HG03135 (cell line): ENCODE results near the gene NDST3.
A peak's percentile ranks its signal among the peaks of the same experiment; 100 is the strongest.

Experiments
- ATAC-seq: cut with Tn5 transposase; IDR thresholded peaks from one replicate; pipeline ENCODE4 v1.9.1; 2021; ENCODE audit warnings: mild to moderate bottlenecking, moderate library complexity; ENCODE audit not compliant: unreplicated experiment

NDST3 gene

DNA sequence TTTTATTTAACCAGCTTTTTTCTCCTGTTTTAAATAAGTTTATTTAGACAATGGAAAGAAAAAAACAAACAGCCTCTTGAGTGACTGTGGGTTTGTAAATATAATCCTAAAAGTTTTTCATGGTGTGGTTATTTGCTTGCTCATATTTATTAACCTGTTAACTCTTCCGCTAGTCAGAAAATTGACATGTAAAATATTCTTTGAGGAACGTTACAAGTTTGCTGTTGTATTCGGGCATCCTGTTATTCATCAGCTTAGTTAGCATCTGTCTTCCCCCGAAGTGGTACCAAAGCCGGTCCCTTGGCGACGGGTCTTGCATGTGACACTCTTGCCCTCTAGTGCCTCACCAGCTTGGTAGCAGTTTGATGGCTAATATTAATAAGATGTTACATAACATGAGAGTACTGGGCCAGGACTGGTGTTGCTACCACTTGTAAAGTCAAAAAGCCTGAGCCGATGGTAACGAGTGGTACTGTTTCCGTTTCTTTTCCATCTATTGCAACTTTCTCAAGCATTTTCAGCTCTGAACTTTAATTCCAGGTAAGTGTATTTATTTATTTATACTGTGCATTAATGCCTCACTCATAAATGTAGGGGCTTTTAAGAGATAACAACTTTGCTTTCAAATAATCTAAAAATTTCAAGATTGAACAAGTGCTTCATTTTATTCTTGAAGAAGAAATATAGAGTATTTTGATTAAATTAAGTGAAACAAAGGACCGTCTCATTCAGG is at the start of gene NDST3:
TSS of gene NDST3 (plus strand) at position 434 of the 733 bp plus-strand sequence. CDS start 19,425 bp downstream, outside the sequence.
- ATAC-seq: peak; percentile 66

DNA sequence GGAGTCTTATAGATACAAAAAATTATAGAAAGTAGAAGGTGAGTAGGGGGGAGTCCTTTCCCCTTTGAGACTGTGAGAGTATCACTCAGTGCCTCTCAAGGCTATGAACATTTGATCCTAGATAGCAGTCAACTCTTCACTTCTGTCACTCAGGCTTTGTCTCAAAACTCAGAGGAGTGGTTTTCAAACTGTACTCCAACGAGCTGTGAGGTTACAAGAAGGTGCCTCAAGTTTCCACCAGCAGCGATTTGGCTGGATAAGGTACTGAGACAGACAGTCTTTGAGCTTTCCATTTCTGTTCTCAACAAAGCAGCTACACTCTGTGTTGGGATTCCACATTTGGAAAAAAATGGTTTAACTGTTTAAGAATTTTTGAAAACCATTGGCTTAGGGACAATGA is 48.0 kb upstream of the NDST3 start:
- ATAC-seq: no peak

DNA sequence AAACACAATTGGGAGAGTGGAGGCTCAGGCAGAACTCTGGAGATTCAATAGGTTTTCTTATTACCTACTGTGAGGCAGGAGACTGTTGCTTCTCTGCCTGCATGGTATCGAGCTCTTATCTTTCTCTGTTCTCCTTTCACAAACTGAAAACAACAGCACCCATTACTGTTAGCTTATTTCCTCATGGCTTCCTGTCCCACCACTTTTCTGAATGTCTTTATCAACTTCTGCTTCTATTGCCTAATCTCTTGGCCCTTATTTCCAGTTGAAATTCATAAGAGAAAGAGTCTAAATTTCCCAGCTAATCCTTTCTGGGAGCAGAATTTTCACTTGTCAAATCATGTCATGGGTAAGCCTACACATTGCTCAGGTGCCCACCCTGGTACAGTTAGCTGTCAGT is 46.8 kb upstream of the NDST3 start:
- no peak for ATAC-seq

- ATAC-seq: no peak
These were observed 37.4 kb upstream of the NDST3 start for GRCh38 chr4:117996891-117997290.

- ATAC-seq: no peak
These were observed 30.2 kb upstream of the NDST3 start for GRCh38 chr4:118004088-118004487.

GRCh38 chr4:118005883-118006282 is 28.4 kb upstream of the NDST3 start:
- ATAC-seq: no peak

- ATAC-seq: no peak
These were observed 22.1 kb upstream of the NDST3 start for GRCh38 chr4:118012142-118012541.

GRCh38 chr4:118014831-118015230 is 19.5 kb upstream of the NDST3 start:
- no peak for ATAC-seq

DNA sequence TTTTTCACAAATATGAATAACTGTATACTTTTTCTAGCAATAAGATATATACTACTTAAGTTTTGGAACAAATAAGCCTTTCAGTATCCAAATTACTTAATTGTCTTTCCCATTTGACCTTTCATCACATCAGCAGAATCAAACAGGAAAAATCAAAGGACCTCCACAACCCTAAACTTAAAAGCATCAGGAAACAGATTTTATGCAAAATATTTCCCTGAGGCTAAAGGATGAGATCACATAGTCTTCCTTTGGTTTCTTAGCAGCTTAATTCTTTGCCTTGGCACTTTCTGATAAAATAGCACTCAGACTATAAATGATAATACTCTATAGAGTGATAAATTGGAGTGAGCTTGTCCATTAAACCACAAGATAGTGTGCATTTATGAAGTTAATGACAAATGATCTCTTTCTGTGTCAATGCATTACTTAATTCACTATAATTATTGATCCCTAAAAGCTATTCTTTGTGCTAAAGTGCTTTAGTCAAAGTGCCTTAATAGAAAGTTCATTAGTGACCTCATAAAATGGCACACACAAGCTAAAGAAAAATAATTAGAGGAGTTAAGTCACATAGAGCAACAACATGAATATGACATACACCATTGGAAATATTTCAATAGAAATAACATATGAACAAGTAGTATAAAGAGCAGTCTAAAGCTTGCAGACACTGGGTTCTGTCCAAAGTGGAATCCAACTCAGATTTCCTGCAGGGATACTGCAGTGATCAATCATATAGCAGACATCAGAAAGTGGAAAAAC is 15.7 kb upstream of the NDST3 start:
- no peak for ATAC-seq

DNA sequence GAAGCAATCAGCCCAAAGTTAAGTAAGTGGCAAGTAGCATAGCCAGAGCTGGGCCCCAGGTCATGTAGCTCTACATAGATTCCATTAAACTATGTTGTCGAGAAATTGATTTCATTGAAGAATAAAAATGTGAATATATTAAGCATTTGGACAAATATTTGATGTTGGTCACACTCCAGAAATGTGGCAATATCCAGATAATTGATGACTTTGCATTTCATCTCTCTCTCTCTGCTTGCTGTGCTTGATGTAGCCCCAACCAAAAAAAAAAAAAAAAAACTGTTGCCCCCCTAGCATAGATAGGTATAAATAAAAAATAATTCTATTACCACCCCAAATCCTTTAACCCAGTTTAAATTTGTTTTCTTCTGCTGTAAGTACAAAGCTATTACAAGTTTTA is 7.5 kb upstream of the NDST3 start:
- ATAC-seq: no peak

DNA sequence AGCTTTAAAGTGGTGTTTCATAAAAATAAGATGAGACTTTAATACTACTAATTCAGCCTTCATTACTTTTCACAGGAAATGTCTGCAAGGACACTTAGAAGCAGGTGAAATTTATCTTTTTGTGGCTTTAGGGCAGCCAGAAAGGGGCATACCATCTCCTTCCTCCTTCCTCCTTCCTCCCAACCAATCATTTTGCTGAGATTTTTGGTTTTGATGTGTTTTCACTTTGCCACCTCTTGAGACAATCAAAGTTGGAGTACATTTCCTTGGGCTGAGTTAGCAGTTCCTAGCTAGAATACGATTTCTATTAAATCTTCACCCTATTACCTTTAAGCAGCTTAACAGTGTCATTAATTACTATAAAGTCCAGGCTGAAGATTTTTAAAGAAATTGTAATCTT is 5.1 kb upstream of the NDST3 start:
- ATAC-seq: no peak

DNA sequence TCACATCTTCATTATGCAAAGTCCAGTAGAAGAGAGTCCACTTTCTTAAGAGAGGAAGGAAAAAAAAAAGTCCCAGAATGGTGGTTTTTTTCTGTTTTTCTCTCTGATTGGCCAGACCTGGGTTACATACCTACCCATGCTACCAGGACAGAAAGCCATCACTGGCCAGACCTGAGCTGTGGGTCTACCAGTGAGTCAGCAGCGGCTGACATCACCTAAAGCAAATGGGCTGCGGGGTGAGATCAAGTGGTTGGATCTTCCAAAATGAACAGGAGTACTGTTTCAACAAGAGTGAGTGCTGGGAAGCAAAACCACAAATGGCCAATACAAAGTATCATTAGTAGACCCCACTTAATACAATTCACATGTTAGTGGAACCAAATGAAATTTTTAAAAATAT is 1.6 kb upstream of the NDST3 start:
- no peak for ATAC-seq

GRCh38 chr4:118033148-118034052 is 886 bp upstream of the NDST3 start:
- ATAC-seq: no peak

GRCh38 chr4:118035309-118035708 is 1.0 kb downstream of the NDST3 start:
- no peak for ATAC-seq

- ATAC-seq: no peak
These were observed 2.0 kb downstream of the NDST3 start for GRCh38 chr4:118036336-118036735.

GRCh38 chr4:118037955-118038354 is 3.7 kb downstream of the NDST3 start:
- no peak for ATAC-seq

- no peak for ATAC-seq
These were observed 12.0 kb downstream of the NDST3 start for GRCh38 chr4:118046323-118046722.

- no peak for ATAC-seq
These were observed 12.8 kb downstream of the NDST3 start for GRCh38 chr4:118047043-118047442.

DNA sequence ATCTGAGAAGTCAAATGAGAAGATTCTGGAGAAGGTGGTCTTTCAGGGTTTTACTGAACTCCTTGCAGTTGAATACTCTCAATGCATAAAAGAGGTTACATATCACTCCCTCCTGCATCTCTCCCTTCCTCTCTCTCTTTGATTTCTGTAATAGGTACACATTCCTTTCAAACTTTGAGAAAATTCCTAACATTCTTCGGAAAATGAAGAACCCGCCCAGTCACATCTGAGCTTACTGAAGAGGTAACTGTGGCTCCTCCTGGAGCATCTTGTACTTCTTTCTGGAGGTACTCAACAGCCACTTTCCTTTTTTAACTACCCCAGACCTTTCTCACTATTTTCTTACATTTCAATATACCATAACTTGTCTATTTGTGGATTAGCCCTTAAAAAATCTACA is 24.7 kb downstream of the NDST3 start:
- no peak for ATAC-seq

DNA sequence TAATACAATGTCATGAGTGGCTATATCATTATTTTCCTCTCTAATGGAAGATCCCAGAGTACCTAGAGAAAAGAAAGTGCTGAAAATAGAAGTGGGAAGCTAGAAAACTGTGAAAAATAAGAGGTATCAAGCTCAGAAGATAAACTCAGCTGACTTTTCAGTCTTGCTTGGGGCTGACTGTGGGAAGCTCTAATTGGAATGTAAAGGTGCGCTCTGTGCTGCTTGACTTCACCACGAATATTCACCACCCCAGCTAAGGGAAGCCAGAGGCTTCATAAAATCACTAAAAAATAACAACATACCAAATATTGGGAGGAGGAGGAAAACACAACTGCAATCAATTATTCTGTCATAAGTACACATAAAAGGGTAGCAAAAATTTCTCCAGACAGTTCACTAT is 25.1 kb downstream of the NDST3 start:
- ATAC-seq: no peak
